GM21447 (cell line): ENCODE data around the gene PKD2L2.
A peak's percentile ranks its signal among the peaks of the same experiment; 100 is the strongest.
"Not testable (repeated sequence)": the region's sequence is repeated elsewhere in the genome, so short reads cannot be mapped to it uniquely, and the experiment has no call there.

ENCODE experiments used
- ATAC-seq: cut with Tn5 transposase; IDR thresholded peaks from one replicate; pipeline ENCODE4 v1.9.1; 2021; ENCODE audit not compliant: unreplicated experiment

The PKD2L2 gene

GRCh38 chr5:137887831-137888230, 1.4 kb upstream of the PKD2L2 start:
- ATAC-seq = no peak

- ATAC-seq = no peak
Observed at GRCh38 chr5:137888466-137888862, 793 bp upstream of the PKD2L2 start.

GRCh38 chr5:137890845-137891244, 1.6 kb downstream of the PKD2L2 start:
- ATAC-seq = no peak

- no peak for ATAC-seq
Observed at GRCh38 chr5:137891849-137892248, 2.6 kb downstream of the PKD2L2 start.

- no peak for ATAC-seq
Observed at GRCh38 chr5:137894586-137894985, 5.3 kb downstream of the PKD2L2 start.

- no peak for ATAC-seq
Observed at GRCh38 chr5:137896560-137896959, 7.3 kb downstream of the PKD2L2 start.

- ATAC-seq = no peak
Observed at GRCh38 chr5:137899493-137899892, 10.2 kb downstream of the PKD2L2 start.

GRCh38 chr5:137901011-137901817, 12.0 kb downstream of the PKD2L2 start:
- no peak for ATAC-seq

- ATAC-seq = no peak
Observed at GRCh38 chr5:137902408-137903133, 13.3 kb downstream of the PKD2L2 start.

- no peak for ATAC-seq
Observed at GRCh38 chr5:137914758-137915157, 25.5 kb downstream of the PKD2L2 start.

- ATAC-seq = no peak
Observed at GRCh38 chr5:137916923-137917322, 27.7 kb downstream of the PKD2L2 start.

- ATAC-seq = no peak
Observed at GRCh38 chr5:137921931-137922330, 32.7 kb downstream of the PKD2L2 start.

GRCh38 chr5:137923856-137924255, 34.6 kb downstream of the PKD2L2 start:
- no peak for ATAC-seq

GRCh38 chr5:137932800-137933199, 43.5 kb downstream of the PKD2L2 start:
- ATAC-seq = no peak

- no peak for ATAC-seq
Observed at GRCh38 chr5:137933491-137933911, 44.2 kb downstream of the PKD2L2 start.

GRCh38 chr5:137935190-137935589, 45.9 kb downstream of the PKD2L2 start:
- peak; percentile 61 for ATAC-seq

- ATAC-seq = no peak
Observed at GRCh38 chr5:137935694-137936093, 46.4 kb downstream of the PKD2L2 start.

- no peak for ATAC-seq
Observed at GRCh38 chr5:137937994-137938750, 48.9 kb downstream of the PKD2L2 start.

- no peak for ATAC-seq
Observed at GRCh38 chr5:137938751-137939143, 49.5 kb downstream of the PKD2L2 start.

- no peak for ATAC-seq
Observed at GRCh38 chr5:137939331-137939730, 50.1 kb downstream of the PKD2L2 start.

- not testable (repeated sequence) for ATAC-seq
Observed at GRCh38 chr5:137944280-137944679, 55.0 kb downstream of the PKD2L2 start.

- ATAC-seq = no peak
Observed at GRCh38 chr5:137945825-137946224, 56.6 kb downstream of the PKD2L2 start.
